RWPE1 (cell line): ENCODE results near the gene MUC12.

Experiments
- CTCF ChIA-PET: fragments of 350-600 bp; sonication (Branson Sonifier 250); formaldehyde crosslinking; extraction: SDS; loops from one replicate; lab custom pipeline; 2021; lab: Yijun Ruan, JAX
- POLR2A ChIA-PET: fragments of 400-600 bp; formaldehyde crosslinking; extraction: SDS; loops from one replicate; lab custom pipeline; 2020; ENCODE audit warnings: antibody characterized with exemption; ENCODE audit not compliant: low non-redundant PET; lab: Yijun Ruan, JAX
- DNase-seq: peaks from one replicate; pipeline ENCODE4 v3.0.0; 2012; ENCODE audit warnings: low spot score
- H3K27ac ChIP-seq: fragments of 450-650 bp; 2 replicates; pipeline ENCODE4 v1.5.1; 2017
- TF ChIP-seq, protein P1 (sequence below): fragments of 450-650 bp; conservative IDR thresholded peaks from 2 replicates; pipeline ENCODE4 v1.5.1; 2017; ENCODE audit warnings: low read depth, mild to moderate bottlenecking

MUC12 gene

DNA sequence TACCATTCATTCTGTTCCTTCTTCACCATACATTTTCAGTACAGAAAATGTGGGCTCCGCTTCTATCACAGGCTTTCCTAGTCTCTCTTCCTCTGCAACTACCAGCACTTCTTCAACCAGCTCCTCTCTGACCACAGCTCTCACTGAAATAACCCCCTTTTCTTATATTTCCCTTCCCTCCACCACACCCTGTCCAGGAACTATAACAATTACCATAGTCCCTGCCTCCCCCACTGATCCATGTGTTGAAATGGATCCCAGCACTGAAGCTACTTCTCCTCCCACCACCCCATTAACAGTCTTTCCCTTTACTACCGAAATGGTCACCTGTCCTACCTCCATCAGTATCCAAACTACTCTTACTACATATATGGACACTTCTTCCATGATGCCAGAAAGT lies 9.5 kb upstream of the MUC12 start:
- TF ChIP-seq, protein P1, sequence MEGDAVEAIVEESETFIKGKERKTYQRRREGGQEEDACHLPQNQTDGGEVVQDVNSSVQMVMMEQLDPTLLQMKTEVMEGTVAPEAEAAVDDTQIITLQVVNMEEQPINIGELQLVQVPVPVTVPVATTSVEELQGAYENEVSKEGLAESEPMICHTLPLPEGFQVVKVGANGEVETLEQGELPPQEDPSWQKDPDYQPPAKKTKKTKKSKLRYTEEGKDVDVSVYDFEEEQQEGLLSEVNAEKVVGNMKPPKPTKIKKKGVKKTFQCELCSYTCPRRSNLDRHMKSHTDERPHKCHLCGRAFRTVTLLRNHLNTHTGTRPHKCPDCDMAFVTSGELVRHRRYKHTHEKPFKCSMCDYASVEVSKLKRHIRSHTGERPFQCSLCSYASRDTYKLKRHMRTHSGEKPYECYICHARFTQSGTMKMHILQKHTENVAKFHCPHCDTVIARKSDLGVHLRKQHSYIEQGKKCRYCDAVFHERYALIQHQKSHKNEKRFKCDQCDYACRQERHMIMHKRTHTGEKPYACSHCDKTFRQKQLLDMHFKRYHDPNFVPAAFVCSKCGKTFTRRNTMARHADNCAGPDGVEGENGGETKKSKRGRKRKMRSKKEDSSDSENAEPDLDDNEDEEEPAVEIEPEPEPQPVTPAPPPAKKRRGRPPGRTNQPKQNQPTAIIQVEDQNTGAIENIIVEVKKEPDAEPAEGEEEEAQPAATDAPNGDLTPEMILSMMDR, result no peak
- no peak overlapping the region for H3K27ac ChIP-seq
- CTCF ChIA-PET, result no interaction called here
- POLR2A ChIA-PET, result no interaction called here
- DNase-seq, result no peak

- H3K27ac ChIP-seq, result no peak overlapping the region
- DNase-seq, result no peak
- TF ChIP-seq, protein P1, result no peak
- ChIA-PET CTCF (no interaction called here), POLR2A (no interaction called here)
These were observed 6.8 kb upstream of the MUC12 start for GRCh38 chr7:100962537-100962936.

GRCh38 chr7:100963386-100963785 lies 6.0 kb upstream of the MUC12 start:
- H3K27ac ChIP-seq, result no peak overlapping the region
- POLR2A ChIA-PET, result no interaction called here
- no peak for DNase-seq
- CTCF ChIA-PET, result no interaction called here
- TF ChIP-seq, protein P1, result no peak

- H3K27ac ChIP-seq, result no peak overlapping the region
- TF ChIP-seq, protein P1, result no peak
- ChIA-PET CTCF (no interaction called here), POLR2A (no interaction called here)
- DNase-seq, result no peak
These were observed 5.5 kb upstream of the MUC12 start for GRCh38 chr7:100963874-100964273.

DNA sequence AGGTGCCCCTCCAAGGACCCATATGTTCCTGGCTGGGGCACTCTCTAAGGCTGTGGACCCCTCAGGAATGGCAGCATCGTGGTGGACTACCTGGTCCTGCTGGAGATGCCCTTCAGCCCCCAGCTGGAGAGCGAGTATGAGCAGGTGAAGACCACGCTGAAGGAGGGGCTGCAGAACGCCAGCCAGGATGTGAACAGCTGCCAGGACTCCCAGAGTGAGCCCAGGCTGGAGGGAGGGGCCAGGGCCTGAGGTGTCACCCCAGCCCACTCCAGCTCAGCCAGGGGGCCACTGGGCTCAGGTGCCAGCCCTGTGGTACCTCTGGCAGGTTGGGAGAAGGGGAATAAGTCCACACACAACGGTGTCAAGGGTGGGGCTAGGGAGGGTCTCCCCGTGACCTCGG lies 4.7 kb upstream of the MUC12 start:
- ChIA-PET CTCF (no interaction called here), POLR2A (no interaction called here)
- no peak for DNase-seq
- TF ChIP-seq, protein P1, result no peak
- H3K27ac ChIP-seq, result no peak overlapping the region

GRCh38 chr7:100965045-100965722 lies 4.2 kb upstream of the MUC12 start:
- DNase-seq, result no peak
- H3K27ac ChIP-seq, result no peak overlapping the region
- TF ChIP-seq, protein P1, result no peak
- ChIA-PET CTCF (interaction anchor here (1.1 kb wide), 1 partner anchor 7 kb away, joined by 5 read pairs; no protein-coding TSS in a partner anchor), POLR2A (no interaction called here)
